Testis (tissue), 2 donors: ENCODE measurements around the gene SIK3.

Source experiments
- POLR2A ChIP-seq: fragments of 450-650 bp; IDR thresholded peaks from one replicate; pipeline ENCODE4 v1.6.1; 2017; ENCODE audit warnings: antibody characterized with exemption, mild to moderate bottlenecking, moderate library complexity
- TF ChIP-seq, protein P1 (sequence below), 3 experiments: fragments of 450-650 bp in 2 of 3; fragments of 200-600 bp in 1 of 3; sonication (generic) in 1 of 3; IDR thresholded peaks; one replicate each; pipeline ENCODE4 v1.5.1; 2016 to 2019; ENCODE audit warnings: antibody characterized with exemption in 3 of 3, mild to moderate bottlenecking in 2 of 3, moderate library complexity in 1 of 3

DNA sequence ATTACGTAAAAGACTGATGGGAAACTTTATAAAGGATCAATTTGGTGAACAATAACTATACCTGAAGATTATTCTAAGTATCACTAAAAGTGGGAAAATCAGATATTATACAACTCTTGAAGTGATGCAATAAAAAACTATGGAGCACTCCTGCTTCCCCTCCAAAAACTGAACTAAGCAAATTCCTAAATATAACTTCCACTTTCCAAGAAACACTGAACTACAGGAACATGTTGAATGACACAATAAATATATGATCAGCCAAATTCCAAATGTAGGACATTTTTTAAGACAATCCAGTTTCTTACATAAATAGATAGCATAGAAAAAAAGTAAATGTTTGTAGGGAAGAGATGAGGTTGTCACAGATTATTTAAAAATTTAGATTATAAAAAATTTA lies 158.7 kb downstream of the SIK3 start:
- TF ChIP-seq, protein P1, sequence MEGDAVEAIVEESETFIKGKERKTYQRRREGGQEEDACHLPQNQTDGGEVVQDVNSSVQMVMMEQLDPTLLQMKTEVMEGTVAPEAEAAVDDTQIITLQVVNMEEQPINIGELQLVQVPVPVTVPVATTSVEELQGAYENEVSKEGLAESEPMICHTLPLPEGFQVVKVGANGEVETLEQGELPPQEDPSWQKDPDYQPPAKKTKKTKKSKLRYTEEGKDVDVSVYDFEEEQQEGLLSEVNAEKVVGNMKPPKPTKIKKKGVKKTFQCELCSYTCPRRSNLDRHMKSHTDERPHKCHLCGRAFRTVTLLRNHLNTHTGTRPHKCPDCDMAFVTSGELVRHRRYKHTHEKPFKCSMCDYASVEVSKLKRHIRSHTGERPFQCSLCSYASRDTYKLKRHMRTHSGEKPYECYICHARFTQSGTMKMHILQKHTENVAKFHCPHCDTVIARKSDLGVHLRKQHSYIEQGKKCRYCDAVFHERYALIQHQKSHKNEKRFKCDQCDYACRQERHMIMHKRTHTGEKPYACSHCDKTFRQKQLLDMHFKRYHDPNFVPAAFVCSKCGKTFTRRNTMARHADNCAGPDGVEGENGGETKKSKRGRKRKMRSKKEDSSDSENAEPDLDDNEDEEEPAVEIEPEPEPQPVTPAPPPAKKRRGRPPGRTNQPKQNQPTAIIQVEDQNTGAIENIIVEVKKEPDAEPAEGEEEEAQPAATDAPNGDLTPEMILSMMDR (IDR thresholded peaks at IDR 0.05): no peak
- TF ChIP-seq POLR2A: no peak
